HepG2 (cell line): Measurements from ENCODE around the gene PSD4. TPM values are rescaled to one million over a fixed set of nuclear protein-coding genes. Genes with fewer than 3 reads are reported as not detected.

Experiments used
- ATF7-NPFF ChIP-seq: sonication (generic); formaldehyde crosslinking; IDR thresholded peaks from 2 replicates; pipeline ENCODE4 v1.8.1; 2023; ENCODE audit warnings: mild to moderate bottlenecking, low read depth, missing genetic modification reagents, moderate library complexity
- CEBPG ChIP-seq: IDR thresholded peaks from 2 replicates; pipeline ENCODE4 v1.6.1; 2016
- HOXD1 ChIP-seq: sonication (generic); formaldehyde crosslinking; IDR thresholded peaks from 2 replicates; pipeline ENCODE4 v1.5.0; 2020; ENCODE audit warnings: missing genetic modification reagents
- MTF1 ChIP-seq: sonication (generic); formaldehyde crosslinking; IDR thresholded peaks from 2 replicates; pipeline ENCODE4 v1.5.0; 2020; ENCODE audit warnings: missing genetic modification reagents
- NAIF1 ChIP-seq: sonication (generic); formaldehyde crosslinking; IDR thresholded peaks from 2 replicates; pipeline ENCODE4 v1.5.0; 2020; ENCODE audit warnings: mild to moderate bottlenecking, missing genetic modification reagents, borderline replicate concordance
- PRPF4 ChIP-seq: fragments of 200-400 bp; formaldehyde crosslinking; IDR thresholded peaks from 2 replicates; pipeline ENCODE4 v1.6.1; 2016; ENCODE audit warnings: low read length, low read depth; ENCODE audit not compliant: poor library complexity, severe bottlenecking
- SMAD1 ChIP-seq: sonication (generic); formaldehyde crosslinking; IDR thresholded peaks from 2 replicates; pipeline ENCODE4 v1.4.0; 2020; ENCODE audit warnings: missing genetic modification reagents, low read depth, mild to moderate bottlenecking, borderline replicate concordance
- SRSF9 ChIP-seq: fragments of 200-400 bp; formaldehyde crosslinking; IDR thresholded peaks from 2 replicates; pipeline ENCODE4 v1.6.1; 2018; ENCODE audit warnings: borderline replicate concordance, mild to moderate bottlenecking, low read depth, low read length; ENCODE audit not compliant: insufficient read depth, poor library complexity, severe bottlenecking
- THAP11 ChIP-seq: IDR thresholded peaks from 2 replicates; pipeline ENCODE4 v1.6.1; 2016; ENCODE audit warnings: missing biosample characterization, missing genetic modification reagents
- ZFY ChIP-seq: sonication (generic); formaldehyde crosslinking; IDR thresholded peaks from 2 replicates; pipeline ENCODE4 v1.4.0; 2020; ENCODE audit warnings: missing genetic modification reagents
- ZNF234 ChIP-seq: sonication (generic); formaldehyde crosslinking; conservative IDR thresholded peaks from 2 replicates; pipeline ENCODE4 v1.5.1; 2020; ENCODE audit warnings: mild to moderate bottlenecking, missing genetic modification reagents
- ZNF441 ChIP-seq: sonication (generic); formaldehyde crosslinking; IDR thresholded peaks from 2 replicates; pipeline ENCODE4 v1.7.0; 2021; ENCODE audit warnings: missing genetic modification reagents, borderline replicate concordance
- ZNF496 ChIP-seq: sonication (generic); formaldehyde crosslinking; IDR thresholded peaks from 2 replicates; pipeline ENCODE4 v1.8.1; 2023; ENCODE audit warnings: mild to moderate bottlenecking, moderate library complexity, missing genetic modification reagents; ENCODE audit not compliant: insufficient replicate concordance
- ZNF530 ChIP-seq: sonication (generic); formaldehyde crosslinking; IDR thresholded peaks from 2 replicates; pipeline ENCODE4 v1.5.0; 2020; ENCODE audit warnings: low read depth, mild to moderate bottlenecking, missing genetic modification reagents
- ZNF563 ChIP-seq: sonication (generic); formaldehyde crosslinking; IDR thresholded peaks from 2 replicates; pipeline ENCODE4 v1.8.0; 2022; ENCODE audit warnings: mild to moderate bottlenecking, moderate library complexity, missing genetic modification reagents
- ZNF619 ChIP-seq: sonication (generic); formaldehyde crosslinking; IDR thresholded peaks from 2 replicates; pipeline ENCODE4 v1.4.0; 2020; ENCODE audit warnings: mild to moderate bottlenecking, missing genetic modification reagents
- ZNF672 ChIP-seq: sonication (generic); formaldehyde crosslinking; IDR thresholded peaks from 2 replicates; pipeline ENCODE4 v1.8.1; 2022; ENCODE audit warnings: missing genetic modification reagents
- ZSCAN12 ChIP-seq: sonication (generic); formaldehyde crosslinking; IDR thresholded peaks from 2 replicates; pipeline ENCODE4 v1.9.0; 2021; ENCODE audit warnings: mild to moderate bottlenecking, missing genetic modification reagents
- polyA plus RNA-seq, 8 experiments: library from polyadenylated mRNA; depleted of rRNA in 3 of 8; stranded (reverse) in 7 of 8; unstranded in 1 of 8; fragments of >200 nt; fragmentation: Illumina TruSeq in 4 of 8; extraction: Trizol in 4 of 8; gene quantifications; 2 replicates each; pipeline versions ENCODE4 v1.2.1 to v1.2.3, GENCODE V29; 2011 to 2016; ENCODE audit warnings: low read depth in 4 of 8, missing spikeins in 1 of 8, mixed read lengths in 1 of 8; ENCODE audit not compliant: insufficient read depth in 1 of 8
- total RNA-seq, 5 experiments: library from RNA; depleted of rRNA; stranded (reverse); fragments of >200 nt; fragmentation: Illumina TruSeq; extraction: Trizol; gene quantifications; 2 replicates each; pipeline ENCODE4 v1.2.3, GENCODE V29; 2016; ENCODE audit warnings: low read depth in 1 of 5
- TF ChIP-seq, protein P1 (sequence below): sonication (generic); formaldehyde crosslinking; IDR thresholded peaks from 2 replicates; pipeline ENCODE4 v1.4.0; 2020; ENCODE audit warnings: missing genetic modification reagents
- TF ChIP-seq, protein P2 (sequence below): sonication (generic); formaldehyde crosslinking; IDR thresholded peaks from 2 replicates; pipeline ENCODE4 v1.5.1; 2020; ENCODE audit warnings: mild to moderate bottlenecking, missing genetic modification reagents
- TF ChIP-seq, protein P3 (sequence below): sonication (generic); formaldehyde crosslinking; IDR thresholded peaks from 2 replicates; pipeline ENCODE4 v1.8.0; 2022; ENCODE audit warnings: mild to moderate bottlenecking, missing genetic modification reagents, moderate library complexity
- TF ChIP-seq, protein P4 (sequence below): sonication (generic); formaldehyde crosslinking; conservative IDR thresholded peaks from 2 replicates; pipeline ENCODE4 v1.8.1; 2023; ENCODE audit warnings: missing genetic modification reagents
- TF ChIP-seq, protein P5 (sequence below): sonication (generic); formaldehyde crosslinking; IDR thresholded peaks from 2 replicates; pipeline ENCODE4 v1.8.1; 2023; ENCODE audit warnings: mild to moderate bottlenecking, missing genetic modification reagents, borderline replicate concordance

The PSD4 gene
- total and polyA plus RNA-seq, 2 of the 13 experiments (the other 11 are each of a cell fraction or from before 2014, with no cell fraction given), result 5.8 to 9.4 TPM

DNA sequence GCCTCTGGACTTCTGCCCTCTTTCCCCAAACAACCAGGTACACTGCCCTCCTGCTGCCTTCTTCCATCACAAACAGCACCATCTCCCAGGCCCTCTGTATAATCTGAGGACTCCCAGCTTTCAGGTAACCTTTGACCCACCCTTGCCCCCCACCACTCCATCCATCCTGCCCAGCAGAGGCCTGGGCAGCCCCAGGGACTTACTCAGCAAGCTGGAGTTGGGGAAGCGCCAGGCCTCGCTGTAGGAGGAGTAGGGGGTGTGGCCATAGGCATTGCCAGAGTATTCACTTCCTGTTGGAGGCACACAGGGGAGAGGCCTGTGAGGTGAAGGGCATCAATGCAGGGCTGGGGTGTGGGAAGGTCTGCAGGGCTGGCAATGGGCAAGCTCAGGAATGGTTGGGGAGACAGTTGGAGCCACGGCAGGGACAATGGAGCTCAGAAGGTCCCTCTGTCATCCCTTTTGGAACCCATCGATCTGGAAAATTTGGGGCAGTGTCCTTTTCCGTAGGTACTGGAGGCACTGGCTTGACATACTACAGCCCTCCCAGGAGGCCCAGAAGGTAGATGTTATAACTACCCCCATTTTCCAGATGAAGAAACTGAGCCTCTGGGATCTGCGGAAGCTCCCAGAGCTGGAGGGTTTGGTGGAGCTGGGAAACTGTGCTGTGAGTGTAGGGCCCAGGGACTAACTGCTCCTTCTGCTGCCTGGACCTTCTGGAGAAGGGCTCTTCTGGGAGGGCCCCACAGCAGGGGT, 46.3 kb downstream of the PSD4 start (continued):
- 0 out of 2 replicates have a peak, but pooled peaks have one; percentile 19 for TF ChIP-seq ZNF441
- TF ChIP-seq, protein P1, sequence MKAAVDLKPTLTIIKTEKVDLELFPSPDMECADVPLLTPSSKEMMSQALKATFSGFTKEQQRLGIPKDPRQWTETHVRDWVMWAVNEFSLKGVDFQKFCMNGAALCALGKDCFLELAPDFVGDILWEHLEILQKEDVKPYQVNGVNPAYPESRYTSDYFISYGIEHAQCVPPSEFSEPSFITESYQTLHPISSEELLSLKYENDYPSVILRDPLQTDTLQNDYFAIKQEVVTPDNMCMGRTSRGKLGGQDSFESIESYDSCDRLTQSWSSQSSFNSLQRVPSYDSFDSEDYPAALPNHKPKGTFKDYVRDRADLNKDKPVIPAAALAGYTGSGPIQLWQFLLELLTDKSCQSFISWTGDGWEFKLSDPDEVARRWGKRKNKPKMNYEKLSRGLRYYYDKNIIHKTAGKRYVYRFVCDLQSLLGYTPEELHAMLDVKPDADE (CRISPR knock-in tag), result no peak
- TF ChIP-seq, protein P2, sequence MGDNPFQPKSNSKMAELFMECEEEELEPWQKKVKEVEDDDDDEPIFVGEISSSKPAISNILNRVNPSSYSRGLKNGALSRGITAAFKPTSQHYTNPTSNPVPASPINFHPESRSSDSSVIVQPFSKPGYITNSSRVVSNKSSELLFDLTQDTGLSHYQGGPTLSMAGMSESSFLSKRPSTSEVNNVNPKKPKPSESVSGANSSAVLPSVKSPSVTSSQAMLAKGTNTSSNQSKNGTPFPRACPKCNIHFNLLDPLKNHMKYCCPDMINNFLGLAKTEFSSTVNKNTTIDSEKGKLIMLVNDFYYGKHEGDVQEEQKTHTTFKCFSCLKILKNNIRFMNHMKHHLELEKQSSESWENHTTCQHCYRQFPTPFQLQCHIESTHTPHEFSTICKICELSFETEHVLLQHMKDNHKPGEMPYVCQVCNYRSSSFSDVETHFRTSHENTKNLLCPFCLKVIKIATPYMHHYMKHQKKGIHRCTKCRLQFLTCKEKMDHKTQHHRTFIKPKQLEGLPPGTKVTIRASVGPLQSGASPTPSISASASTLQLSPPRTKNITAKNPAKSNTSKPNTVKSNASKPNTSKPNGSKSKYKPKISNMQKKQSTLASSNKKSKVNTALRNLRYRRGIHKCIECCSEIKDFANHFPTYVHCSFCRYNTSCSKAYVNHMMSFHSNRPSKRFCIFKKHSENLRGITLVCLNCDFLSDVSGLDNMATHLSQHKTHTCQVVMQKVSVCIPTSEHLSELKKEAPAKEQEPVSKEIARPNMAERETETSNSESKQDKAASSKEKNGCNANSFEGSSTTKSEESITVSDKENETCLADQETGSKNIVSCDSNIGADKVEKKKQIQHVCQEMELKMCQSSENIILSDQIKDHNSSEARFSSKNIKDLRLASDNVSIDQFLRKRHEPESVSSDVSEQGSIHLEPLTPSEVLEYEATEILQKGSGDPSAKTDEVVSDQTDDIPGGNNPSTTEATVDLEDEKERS (CRISPR knock-in tag), result 0 out of 2 replicates have a peak, but pooled peaks have one; percentile 52
- TF ChIP-seq ZNF496, result no peak
- peak; percentile 74; the same call in 1 of the 2 replicates for TF ChIP-seq SMAD1 (CRISPR knock-in tag)
- TF ChIP-seq, protein P3, sequence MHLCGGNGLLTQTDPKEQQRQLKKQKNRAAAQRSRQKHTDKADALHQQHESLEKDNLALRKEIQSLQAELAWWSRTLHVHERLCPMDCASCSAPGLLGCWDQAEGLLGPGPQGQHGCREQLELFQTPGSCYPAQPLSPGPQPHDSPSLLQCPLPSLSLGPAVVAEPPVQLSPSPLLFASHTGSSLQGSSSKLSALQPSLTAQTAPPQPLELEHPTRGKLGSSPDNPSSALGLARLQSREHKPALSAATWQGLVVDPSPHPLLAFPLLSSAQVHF, result no peak
- TF ChIP-seq ZNF672 (CRISPR knock-in tag), result no peak
- no peak for TF ChIP-seq ATF7-NPFF (CRISPR knock-in tag)
- no peak for TF ChIP-seq PRPF4
- no peak for TF ChIP-seq ZSCAN12
- no peak for TF ChIP-seq SRSF9
- TF ChIP-seq, protein P4, sequence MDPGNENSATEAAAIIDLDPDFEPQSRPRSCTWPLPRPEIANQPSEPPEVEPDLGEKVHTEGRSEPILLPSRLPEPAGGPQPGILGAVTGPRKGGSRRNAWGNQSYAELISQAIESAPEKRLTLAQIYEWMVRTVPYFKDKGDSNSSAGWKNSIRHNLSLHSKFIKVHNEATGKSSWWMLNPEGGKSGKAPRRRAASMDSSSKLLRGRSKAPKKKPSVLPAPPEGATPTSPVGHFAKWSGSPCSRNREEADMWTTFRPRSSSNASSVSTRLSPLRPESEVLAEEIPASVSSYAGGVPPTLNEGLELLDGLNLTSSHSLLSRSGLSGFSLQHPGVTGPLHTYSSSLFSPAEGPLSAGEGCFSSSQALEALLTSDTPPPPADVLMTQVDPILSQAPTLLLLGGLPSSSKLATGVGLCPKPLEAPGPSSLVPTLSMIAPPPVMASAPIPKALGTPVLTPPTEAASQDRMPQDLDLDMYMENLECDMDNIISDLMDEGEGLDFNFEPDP (CRISPR knock-in tag), result 0 out of 2 replicates have a peak, but pooled peaks have one; percentile 89
- TF ChIP-seq MTF1 (CRISPR knock-in tag), result no peak
- peak; percentile 40 for TF ChIP-seq CEBPG (CRISPR knock-in tag)
- peak; percentile 68 for TF ChIP-seq THAP11 (CRISPR knock-in tag)
- no peak for TF ChIP-seq ZNF619
- TF ChIP-seq, protein P5, sequence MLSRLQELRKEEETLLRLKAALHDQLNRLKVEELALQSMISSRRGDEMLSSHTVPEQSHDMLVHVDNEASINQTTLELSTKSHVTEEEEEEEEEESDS (CRISPR knock-in tag), result 0 out of 2 replicates have a peak, but pooled peaks have one; percentile 43
- no peak for TF ChIP-seq ZNF234 (CRISPR knock-in tag)
- TF ChIP-seq ZNF530, result no peak
- 0 out of 2 replicates have a peak, but pooled peaks have one; percentile 22 for TF ChIP-seq ZNF563 (CRISPR knock-in tag)
- TF ChIP-seq NAIF1, result 0 out of 2 replicates have a peak, but pooled peaks have one; percentile 53
- no peak for TF ChIP-seq HOXD1
- TF ChIP-seq ZFY (CRISPR knock-in tag), result peak; percentile 94
